Activated CD8-positive, alpha-beta T cell treated with anti-CD3 and anti-CD28 coated beads for 36 hours (primary cell): Measurements from ENCODE around the gene LETM1. TPM values are rescaled to one million over a fixed set of nuclear protein-coding genes. Genes with fewer than 3 reads are reported as not detected.

ENCODE experiments used
- ATAC-seq: fragments of 200-7000 bp; cut with Tn5 transposase; one replicate; pipeline ENCODE4 v1.10.0; 2021; ENCODE audit warnings: mild to moderate bottlenecking, moderate library complexity
- CTCF ChIA-PET: fragments of 350-600 bp; sonication (Branson Sonifier 250); formaldehyde crosslinking; loops from one replicate; lab custom pipeline; 2021; ENCODE audit warnings: antibody characterized with exemption; lab: Charles Lee
- POLR2A ChIA-PET: fragments of 350-600 bp; sonication (Branson Sonifier 250); formaldehyde crosslinking; loops from one replicate; lab custom pipeline; 2021; ENCODE audit warnings: antibody characterized with exemption; lab: Charles Lee
- DNase-seq: peaks from one replicate; pipeline ENCODE4 v3.0.0-alpha.2; 2020
- H3K27ac Mint-ChIP-seq: one replicate; pipeline ENCODE4 v1.8.0; 2021; ENCODE audit warnings: mild to moderate bottlenecking, mixed read lengths
- H3K27me3 Mint-ChIP-seq: one replicate; pipeline ENCODE4 v1.8.0; 2021; ENCODE audit warnings: mixed read lengths
- H3K36me3 Mint-ChIP-seq: one replicate; pipeline ENCODE4 v1.8.0; 2021; ENCODE audit warnings: low read depth, mixed read lengths
- H3K4me1 Mint-ChIP-seq: one replicate; pipeline ENCODE4 v1.8.0; 2021; ENCODE audit warnings: low read depth, mixed read lengths
- H3K4me3 Mint-ChIP-seq: one replicate; pipeline ENCODE4 v1.8.0; 2021; ENCODE audit warnings: mild to moderate bottlenecking, moderate library complexity, mixed read lengths
- H3K9me3 Mint-ChIP-seq: one replicate; pipeline ENCODE4 v1.8.0; 2021; ENCODE audit warnings: mixed read lengths
- CTCF ChIP-seq: fragments of 200-600 bp; IDR thresholded peaks from one replicate; pipeline ENCODE4 v1.8.0; 2022; ENCODE audit warnings: antibody characterized with exemption, mild to moderate bottlenecking
- intact Hi-C: fragments of 100-400 bp; cut with micrococcal nuclease; formaldehyde crosslinking; loops from one replicate; pipeline ENCODE4 v1.10.0; 2022
- total RNA-seq, 2 experiments: library from RNA; stranded (reverse); gene quantifications; one replicate each; pipeline ENCODE4 v1.2.3, GENCODE V29; 2021

Gene LETM1
- total RNA-seq, 2 experiments from 2014 or later: 49.4 to 53.2 TPM

- intact Hi-C loops: no loop called here
- ATAC-seq (peak; percentile 35), DNase-seq (peak; percentile 49)
- POLR2A ChIA-PET: interaction anchor here (0.6 to 1.7 kb wide), 7 partner anchors 9 to 1248 kb away, joined by 3 to 6 read pairs (median 3); partner anchors contain the start of gene SLBP
- Mint-ChIP-seq H3K4me3 (peak overlapping the region; percentile 73), H3K9me3 (no peaks in the 10 kb centered on the region), H3K4me1 (peaks cover 27% of the 10 kb centered on the region), H3K27ac (peak overlapping the region; percentile 61), H3K36me3 (no peaks in the 10 kb centered on the region), H3K27me3 (no peaks in the 10 kb centered on the region)
- no peak for TF ChIP-seq CTCF
- CTCF ChIA-PET: interaction anchor here (1.1 to 1.2 kb wide), 2 partner anchors 35 to 170 kb away, joined by 3 to 5 read pairs; no protein-coding TSS in a partner anchor
Observed at GRCh38 chr4:1863297-1864033, 7.5 kb upstream of the LETM1 start.

- ChIA-PET POLR2A (interaction anchor here (0.6 to 1.7 kb wide), 7 partner anchors 9 to 1248 kb away, joined by 3 to 6 read pairs (median 3); partner anchors contain the start of gene SLBP), CTCF (no interaction called here)
- ATAC-seq (peak; percentile 2), DNase-seq (peak; percentile 40)
- peak overlapping the region; percentile 73 for H3K4me3 Mint-ChIP-seq
- H3K36me3 Mint-ChIP-seq: no peaks in the 10 kb centered on the region
- intact Hi-C loops: no loop called here
- H3K27me3 Mint-ChIP-seq: no peaks in the 10 kb centered on the region
- H3K9me3 Mint-ChIP-seq: no peaks in the 10 kb centered on the region
- peaks cover 25% of the 10 kb centered on the region for H3K4me1 Mint-ChIP-seq
- no peak for TF ChIP-seq CTCF
- peak overlapping the region; percentile 61 for H3K27ac Mint-ChIP-seq
Observed at GRCh38 chr4:1862961-1863296, 7.0 kb upstream of the LETM1 start.

GRCh38 chr4:1862055-1862911 is 6.3 kb upstream of the LETM1 start:
- Mint-ChIP-seq H3K4me1 (peaks cover 26% of the 10 kb centered on the region), H3K9me3 (no peaks in the 10 kb centered on the region), H3K27ac (peak overlapping the region; percentile 85), H3K36me3 (no peaks in the 10 kb centered on the region), H3K4me3 (peak overlapping the region; percentile 73), H3K27me3 (no peaks in the 10 kb centered on the region)
- intact Hi-C loops: no loop called here
- peak; percentile 60 for DNase-seq
- peak; percentile 74 for ATAC-seq
- TF ChIP-seq CTCF: no peak
- CTCF ChIA-PET: interaction anchor here (1.0 to 3.6 kb wide), 2 partner anchors 37 to 169 kb away, joined by 3 to 25 read pairs; no protein-coding TSS in a partner anchor
- POLR2A ChIA-PET: interaction anchor here (0.6 to 4.5 kb wide), 9 partner anchors 7 to 1249 kb away, joined by 3 to 49 read pairs (median 3); partner anchors contain the start of genes NELFA, NSD2 and SLBP

GRCh38 chr4:1859389-1859753 is 3.4 kb upstream of the LETM1 start:
- H3K9me3 Mint-ChIP-seq: no peaks in the 10 kb centered on the region
- ATAC-seq: no peak
- CTCF ChIA-PET: interaction anchor here (3.6 kb wide), 1 partner anchor 40 kb away, joined by 25 read pairs; no protein-coding TSS in a partner anchor
- intact Hi-C loops: loop anchor here (10.0 kb wide), 1 partner anchor 45 kb away; no protein-coding TSS in a partner anchor
- no peak for TF ChIP-seq CTCF
- POLR2A ChIA-PET: interaction anchor here (4.5 kb wide), 1 partner anchor 10 kb away, joined by 49 read pairs; the partner anchor contains the start of gene NSD2
- no peak overlapping the region for H3K4me3 Mint-ChIP-seq
- H3K36me3 Mint-ChIP-seq: peaks cover 3% of the 10 kb centered on the region
- no peak overlapping the region for H3K27ac Mint-ChIP-seq
- no peak for DNase-seq
- H3K4me1 Mint-ChIP-seq: peaks cover 33% of the 10 kb centered on the region
- H3K27me3 Mint-ChIP-seq: no peaks in the 10 kb centered on the region
